Tibial nerve (tissue), 3 donors: ENCODE measurements around the gene PREB.

ENCODE experiments used
- CTCF ChIP-seq, 5 experiments: fragments of 200-600 bp in 3 of 5; fragments of 450-650 bp in 2 of 5; sonication (generic) in 3 of 5; IDR thresholded peaks; one replicate each; pipeline ENCODE4 v1.5.1; 2016 to 2019; ENCODE audit warnings: antibody characterized with exemption in 5 of 5, mild to moderate bottlenecking in 3 of 5, moderate library complexity in 2 of 5
- POLR2A ChIP-seq, 2 donors: fragments of 450-650 bp; IDR thresholded peaks; one replicate each; pipeline ENCODE4 v1.6.1; 2017; ENCODE audit warnings: antibody characterized with exemption in 2 of 2, mild to moderate bottlenecking in 2 of 2, moderate library complexity in 2 of 2

GRCh38 chr2:27178469-27178868, 44.0 kb upstream of the PREB start:
- no peak for TF ChIP-seq POLR2A (IDR thresholded peaks at IDR 0.05)
- TF ChIP-seq CTCF (IDR thresholded peaks at IDR 0.05) = no peak
